ENCODE measurements around the gene ALKBH7. TPM values are rescaled to one million over a fixed set of nuclear protein-coding genes. Genes with fewer than 3 reads are reported as not detected.
A peak's percentile ranks its signal among the peaks of the same experiment; 100 is the strongest.

Gene ALKBH7
- total and polyA plus RNA-seq, 2 of the 13 experiments (the other 11 are each of a cell fraction or from before 2014, with no cell fraction given): 29.6 to 45.9 TPM

DNA sequence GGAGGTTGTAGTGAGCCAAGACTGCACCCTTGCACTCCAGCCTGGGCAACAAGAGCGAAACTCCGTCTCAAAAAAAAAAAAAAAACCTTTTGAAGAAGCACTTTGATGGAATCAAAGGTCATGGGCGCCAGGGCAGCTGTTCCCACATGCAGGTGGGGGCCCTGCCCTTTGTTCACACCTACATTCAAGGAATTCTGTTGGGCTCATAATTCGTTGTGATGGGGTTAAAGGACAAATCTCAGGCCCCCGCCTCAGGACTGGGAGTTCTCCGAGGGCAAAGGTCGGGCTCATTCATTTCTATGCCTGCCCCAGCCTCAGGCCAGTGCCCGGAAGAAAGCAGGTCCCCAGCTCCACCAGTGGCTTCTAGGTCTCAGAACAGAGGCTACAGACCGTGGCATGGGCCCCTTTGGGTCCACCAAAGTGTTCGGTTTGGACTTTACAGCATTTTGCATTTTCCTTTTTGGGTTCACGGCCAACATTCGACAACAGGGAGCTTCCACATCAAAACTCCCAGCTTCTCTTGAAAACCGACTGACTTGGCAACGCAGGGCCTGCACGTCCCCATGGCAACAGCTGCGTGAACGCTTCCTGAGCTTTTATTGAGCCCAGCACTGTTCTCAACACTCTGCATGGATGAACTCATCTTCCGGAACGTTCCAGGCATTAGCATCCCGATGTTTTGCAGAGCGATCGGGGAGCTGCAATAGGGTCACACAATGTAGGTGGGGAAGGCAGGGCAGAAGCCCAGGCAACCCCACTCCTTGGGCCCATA is 30.4 kb downstream of the ALKBH7 start (continued):
- TF ChIP-seq TFAP4 (IDR thresholded peaks at IDR 0.05; ENCODE audit: borderline replicate concordance, low read depth): peak; percentile 81
- no peak for TF ChIP-seq ZZZ3 (CRISPR knock-in tag; IDR thresholded peaks at IDR 0.05; ENCODE audit: borderline replicate concordance)
- TF ChIP-seq ZNF629 (CRISPR knock-in tag; conservative IDR thresholded peaks at IDR 0.05): 0 out of 2 replicates have a peak, but pooled peaks have one; percentile 9
- TF ChIP-seq ZNF441 (CRISPR knock-in tag; IDR thresholded peaks at IDR 0.05; ENCODE audit: borderline replicate concordance): 0 out of 2 replicates have a peak, but pooled peaks have one; percentile 56
- 0 out of 2 replicates have a peak, but pooled peaks have one; percentile 41 for TF ChIP-seq ZNF652 (CRISPR knock-in tag; IDR thresholded peaks at IDR 0.05; ENCODE audit: borderline replicate concordance, low read depth)
- TF ChIP-seq TCF7 (IDR thresholded peaks at IDR 0.05; ENCODE audit: low read depth): peak; percentile 78
- TF ChIP-seq HDAC2 (CRISPR knock-in tag; IDR thresholded peaks at IDR 0.05): peak; percentile 62
- peak; percentile 52 for TF ChIP-seq ZFX (CRISPR knock-in tag; IDR thresholded peaks at IDR 0.05; ENCODE audit: low read depth)
- peak; percentile 80 for TF ChIP-seq PAXIP1 (CRISPR knock-in tag; conservative IDR thresholded peaks at IDR 0.05)
- TF ChIP-seq HNF4G (IDR thresholded peaks at IDR 0.05; ENCODE audit: borderline replicate concordance, low read depth, low read length): peak; percentile 97
- TF ChIP-seq HNF4G (CRISPR knock-in tag; IDR thresholded peaks at IDR 0.05; ENCODE audit: borderline replicate concordance, low read depth): peak; percentile 88
- TF ChIP-seq KAT8 (CRISPR knock-in tag; IDR thresholded peaks at IDR 0.05): peak; percentile 36; the same call in 1 of the 2 replicates
- 0 out of 2 replicates have a peak, but pooled peaks have one; percentile 21 for TF ChIP-seq PITX1 (CRISPR knock-in tag; IDR thresholded peaks at IDR 0.05)
- TF ChIP-seq ZNF772 (CRISPR knock-in tag; IDR thresholded peaks at IDR 0.05): peak; percentile 65; the same call in 1 of the 2 replicates
- peak; percentile 81 for TF ChIP-seq NR2F2 (IDR thresholded peaks at IDR 0.05; ENCODE audit: borderline replicate concordance, low read depth)
- peak; percentile 83 for TF ChIP-seq HNF4A (CRISPR knock-in tag; IDR thresholded peaks at IDR 0.05)
- TF ChIP-seq MAZ (IDR thresholded peaks at IDR 0.05; ENCODE audit: borderline replicate concordance, low read depth, low read length): peak; percentile 39; the same call in 1 of the 2 replicates
- TF ChIP-seq MAZ (CRISPR knock-in tag; IDR thresholded peaks at IDR 0.05; ENCODE audit: low read depth): 0 out of 2 replicates have a peak, but pooled peaks have one; percentile 30
- TF ChIP-seq RXRA (CRISPR knock-in tag; IDR thresholded peaks at IDR 0.05): peak; percentile 58; the same call in 1 of the 2 replicates
- peak; percentile 59 for TF ChIP-seq ARID5B (CRISPR knock-in tag; IDR thresholded peaks at IDR 0.05)
- no peak for TF ChIP-seq CBX2 (IDR thresholded peaks at IDR 0.05; ENCODE audit: low read depth, low read length)
- no peak for TF ChIP-seq CBX2 (CRISPR knock-in tag; IDR thresholded peaks at IDR 0.05; ENCODE audit: low read depth)
